D721Med (cell line): ENCODE results near the gene NTMT2.
"Not testable (repeated sequence)": the region's sequence is repeated elsewhere in the genome, so short reads cannot be mapped to it uniquely, and the experiment has no call there.

ENCODE experiments used
- DNase-seq: peaks from one replicate; pipeline ENCODE4 v3.0.0; 2011; ENCODE audit warnings: low spot score; ENCODE audit not compliant: insufficient read length
- FAIRE-seq: peaks from 2 replicates; lab custom pipeline; 2011; peaks lifted over from hg19 to GRCh38; lab: Jason Lieb, UNC
- TF ChIP-seq, protein P1 (sequence below): IDR thresholded peaks from 2 replicates; pipeline ENCODE4 v1.5.1; 2012; ENCODE audit warnings: mild to moderate bottlenecking, control low read depth; ENCODE audit not compliant: insufficient read depth; ENCODE audit errors: missing control alignments

The NTMT2 gene

GRCh38 chr1:170156594-170156993 lies 10.8 kb downstream of the NTMT2 start:
- DNase-seq, result no peak
- TF ChIP-seq, protein P1, sequence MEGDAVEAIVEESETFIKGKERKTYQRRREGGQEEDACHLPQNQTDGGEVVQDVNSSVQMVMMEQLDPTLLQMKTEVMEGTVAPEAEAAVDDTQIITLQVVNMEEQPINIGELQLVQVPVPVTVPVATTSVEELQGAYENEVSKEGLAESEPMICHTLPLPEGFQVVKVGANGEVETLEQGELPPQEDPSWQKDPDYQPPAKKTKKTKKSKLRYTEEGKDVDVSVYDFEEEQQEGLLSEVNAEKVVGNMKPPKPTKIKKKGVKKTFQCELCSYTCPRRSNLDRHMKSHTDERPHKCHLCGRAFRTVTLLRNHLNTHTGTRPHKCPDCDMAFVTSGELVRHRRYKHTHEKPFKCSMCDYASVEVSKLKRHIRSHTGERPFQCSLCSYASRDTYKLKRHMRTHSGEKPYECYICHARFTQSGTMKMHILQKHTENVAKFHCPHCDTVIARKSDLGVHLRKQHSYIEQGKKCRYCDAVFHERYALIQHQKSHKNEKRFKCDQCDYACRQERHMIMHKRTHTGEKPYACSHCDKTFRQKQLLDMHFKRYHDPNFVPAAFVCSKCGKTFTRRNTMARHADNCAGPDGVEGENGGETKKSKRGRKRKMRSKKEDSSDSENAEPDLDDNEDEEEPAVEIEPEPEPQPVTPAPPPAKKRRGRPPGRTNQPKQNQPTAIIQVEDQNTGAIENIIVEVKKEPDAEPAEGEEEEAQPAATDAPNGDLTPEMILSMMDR, result no peak
- no peak for FAIRE-seq

DNA sequence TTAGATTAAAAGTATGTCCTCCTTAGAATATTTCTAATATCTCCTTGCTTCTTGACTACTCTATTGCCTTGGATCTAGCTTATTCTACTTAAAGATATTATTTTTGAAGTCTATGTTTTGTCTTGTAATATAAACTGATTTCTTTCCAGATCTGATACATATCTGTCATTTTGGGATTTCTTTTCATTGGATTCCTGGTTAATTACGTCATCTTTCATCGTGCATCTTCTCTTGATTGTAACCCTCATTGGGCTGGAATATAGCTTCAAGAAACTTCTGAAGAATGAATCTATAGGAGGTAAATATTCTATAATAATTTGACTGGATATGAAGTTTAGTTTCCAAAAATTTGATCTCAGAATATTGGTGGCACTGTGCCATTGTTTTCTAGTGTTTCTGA lies 12.1 kb downstream of the NTMT2 start:
- DNase-seq (no peak), FAIRE-seq (no peak)
- TF ChIP-seq, protein P1, result no peak

GRCh38 chr1:170162459-170163246 lies 16.9 kb downstream of the NTMT2 start:
- FAIRE-seq, result peak; percentile 48
- peak; percentile 17 for DNase-seq
- TF ChIP-seq, protein P1, result no peak

DNA sequence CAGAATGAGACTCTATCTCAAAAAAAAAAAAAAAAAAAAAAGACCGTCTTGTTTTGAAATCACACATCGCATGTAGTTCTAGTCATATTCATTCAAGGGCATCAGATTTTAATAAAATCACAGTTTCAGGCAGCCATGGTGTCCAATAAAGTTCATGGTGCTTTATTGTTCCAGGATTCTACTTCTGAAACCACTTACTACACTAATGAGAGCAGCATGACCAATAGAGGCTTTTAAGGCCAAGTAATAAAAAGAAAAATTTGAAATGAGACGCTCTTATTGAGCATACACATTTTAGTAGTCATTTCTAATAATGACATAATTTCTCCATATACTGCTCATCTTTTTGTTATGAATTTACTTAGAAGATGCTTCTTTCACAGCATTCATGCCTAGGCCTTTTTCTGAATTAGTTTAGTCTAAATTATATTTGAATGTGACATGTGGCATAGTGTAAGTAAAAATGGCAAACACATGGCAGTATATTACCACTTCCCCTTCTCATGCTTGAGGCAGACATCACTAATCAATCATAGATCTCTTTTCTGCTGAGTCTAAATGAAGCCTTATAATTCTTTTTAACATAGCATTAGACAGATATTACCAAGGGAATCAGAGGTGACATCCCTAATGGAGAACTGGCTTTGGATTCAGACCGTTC lies 18.5 kb downstream of the NTMT2 start:
- DNase-seq, result no peak
- TF ChIP-seq, protein P1, result no peak
- peak; percentile 80 for FAIRE-seq

DNA sequence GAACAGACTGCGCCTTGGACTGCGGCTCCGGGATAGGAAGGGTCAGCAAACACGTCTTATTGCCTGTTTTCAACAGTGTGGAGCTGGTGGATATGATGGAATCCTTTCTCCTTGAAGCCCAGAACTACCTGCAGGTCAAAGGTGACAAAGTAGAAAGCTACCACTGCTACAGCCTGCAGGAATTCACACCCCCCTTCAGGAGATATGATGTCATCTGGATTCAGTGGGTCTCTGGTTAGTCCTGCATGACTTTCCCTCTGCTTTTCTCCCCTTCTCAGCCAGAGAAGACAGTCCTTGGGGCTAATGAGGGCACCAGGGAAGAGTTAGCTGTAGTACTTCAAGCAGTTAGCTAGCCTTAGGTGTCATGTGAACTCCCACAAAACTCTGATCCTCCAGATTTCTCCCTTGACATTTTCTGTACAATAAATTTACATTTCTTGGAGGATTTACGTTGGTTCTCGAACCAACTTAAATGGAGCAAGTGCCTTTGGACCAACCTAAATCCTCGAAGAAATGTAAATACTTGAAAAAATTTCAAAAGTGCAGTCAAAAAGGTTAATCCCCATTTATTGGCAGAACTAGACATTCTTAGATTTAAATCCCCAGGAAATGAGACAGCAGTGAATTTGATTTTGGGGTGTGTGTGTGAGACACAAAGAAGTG lies 20.9 kb downstream of the NTMT2 start:
- no peak for DNase-seq
- TF ChIP-seq, protein P1, result no peak
- no peak for FAIRE-seq

- TF ChIP-seq, protein P1, result no peak
- FAIRE-seq, result no peak
- DNase-seq, result no peak
These were observed 22.5 kb downstream of the NTMT2 start for GRCh38 chr1:170168265-170168664.

DNA sequence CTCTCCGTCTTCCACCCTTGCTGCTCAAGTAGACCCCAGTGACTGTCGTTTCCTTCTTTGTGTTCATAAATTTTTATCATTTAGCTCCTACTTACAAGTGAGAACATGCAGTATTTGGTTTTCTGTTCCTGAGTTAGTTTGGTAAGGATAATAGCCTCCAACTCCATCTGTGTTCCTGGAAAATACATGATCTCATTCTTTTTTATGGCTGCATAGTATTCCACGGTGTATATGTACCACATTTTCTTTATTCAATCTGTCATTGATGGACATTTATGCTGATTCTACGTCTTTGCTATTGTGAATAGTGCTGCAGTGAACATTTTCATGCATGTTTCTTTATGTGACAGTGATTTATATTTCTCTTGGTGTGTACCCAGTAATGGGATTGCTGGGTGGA lies 24.8 kb downstream of the NTMT2 start:
- not testable (repeated sequence) for DNase-seq
- FAIRE-seq, result peak; percentile 38
